ENCODE data around the gene CMBL.
"Not testable (repeated sequence)": the region's sequence is repeated elsewhere in the genome, so short reads cannot be mapped to it uniquely, and the experiment has no call there.

Gene CMBL

DNA sequence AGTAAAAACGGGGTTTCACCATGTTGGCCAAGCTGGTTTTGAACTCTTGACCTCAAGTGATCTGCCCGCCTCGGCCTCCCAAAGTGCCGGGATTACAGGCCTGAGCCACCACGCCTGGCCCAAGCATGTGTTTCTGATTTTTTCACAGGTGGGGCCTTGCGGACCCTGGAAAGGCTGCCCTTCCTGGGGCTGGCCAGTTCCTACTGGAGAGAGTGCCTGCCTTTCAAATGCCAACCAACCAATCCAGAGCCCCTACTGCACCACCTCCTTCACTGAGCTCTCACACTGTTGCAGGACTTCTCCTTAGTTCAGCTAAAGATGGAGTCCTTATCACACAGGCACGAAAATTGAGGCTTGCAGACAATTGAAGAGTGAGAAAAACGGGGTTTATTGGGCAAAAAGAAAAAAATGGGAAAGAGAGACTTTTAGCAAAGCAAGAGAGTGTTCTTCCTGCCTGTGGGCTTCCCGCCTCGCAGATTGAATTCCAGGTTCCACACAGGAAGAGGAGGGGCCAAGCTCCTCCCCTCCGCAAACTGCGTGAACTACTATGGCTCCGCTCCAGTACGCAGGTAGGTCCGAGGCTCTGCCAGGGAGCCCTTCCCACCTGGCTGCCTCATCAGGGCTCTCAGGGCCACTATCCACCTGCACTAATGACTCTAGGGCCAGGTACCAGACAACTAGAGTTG lies 8.3 kb upstream of the CMBL start:
- TF ChIP-seq, protein P1, sequence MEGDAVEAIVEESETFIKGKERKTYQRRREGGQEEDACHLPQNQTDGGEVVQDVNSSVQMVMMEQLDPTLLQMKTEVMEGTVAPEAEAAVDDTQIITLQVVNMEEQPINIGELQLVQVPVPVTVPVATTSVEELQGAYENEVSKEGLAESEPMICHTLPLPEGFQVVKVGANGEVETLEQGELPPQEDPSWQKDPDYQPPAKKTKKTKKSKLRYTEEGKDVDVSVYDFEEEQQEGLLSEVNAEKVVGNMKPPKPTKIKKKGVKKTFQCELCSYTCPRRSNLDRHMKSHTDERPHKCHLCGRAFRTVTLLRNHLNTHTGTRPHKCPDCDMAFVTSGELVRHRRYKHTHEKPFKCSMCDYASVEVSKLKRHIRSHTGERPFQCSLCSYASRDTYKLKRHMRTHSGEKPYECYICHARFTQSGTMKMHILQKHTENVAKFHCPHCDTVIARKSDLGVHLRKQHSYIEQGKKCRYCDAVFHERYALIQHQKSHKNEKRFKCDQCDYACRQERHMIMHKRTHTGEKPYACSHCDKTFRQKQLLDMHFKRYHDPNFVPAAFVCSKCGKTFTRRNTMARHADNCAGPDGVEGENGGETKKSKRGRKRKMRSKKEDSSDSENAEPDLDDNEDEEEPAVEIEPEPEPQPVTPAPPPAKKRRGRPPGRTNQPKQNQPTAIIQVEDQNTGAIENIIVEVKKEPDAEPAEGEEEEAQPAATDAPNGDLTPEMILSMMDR (IDR thresholded peaks at IDR 0.05): no peak
- Histone ChIP-seq H3K27ac (no peak overlapping the region), H3K4me3 (no peak overlapping the region)
- no peak for DNase-seq (ENCODE audit: low spot score)

DNA sequence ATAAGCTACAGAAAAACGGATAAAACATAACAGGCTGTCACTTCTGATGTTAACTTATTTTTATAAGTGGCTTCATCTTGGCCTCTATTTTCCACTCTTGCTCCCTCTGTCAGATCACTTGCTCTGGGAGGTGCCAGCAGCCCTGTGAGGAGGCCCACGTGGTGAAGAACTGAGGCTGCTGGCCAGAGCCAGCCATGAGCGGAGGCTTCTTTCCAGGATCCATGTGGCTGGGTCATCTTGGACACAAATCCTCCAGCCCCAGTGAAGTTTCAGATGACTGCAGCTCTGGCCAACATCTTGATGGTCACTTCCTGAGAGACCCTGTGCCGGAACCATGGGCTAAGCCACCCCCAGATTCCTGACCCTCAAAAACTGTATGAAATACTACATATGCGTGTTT lies 7.5 kb upstream of the CMBL start:
- Histone ChIP-seq H3K27ac (no peak overlapping the region), H3K4me3 (no peak overlapping the region)
- TF ChIP-seq, protein P1 (IDR thresholded peaks at IDR 0.05): no peak
- no peak for DNase-seq (ENCODE audit: low spot score)

- TF ChIP-seq, protein P1 (IDR thresholded peaks at IDR 0.05): no peak
- Histone ChIP-seq H3K27ac (no peak overlapping the region), H3K4me3 (no peak overlapping the region)
- no peak for DNase-seq (ENCODE audit: low spot score)
Measured at GRCh38 chr5:10311595-10312425, 4.1 kb upstream of the CMBL start.

GRCh38 chr5:10310835-10311570 lies 3.3 kb upstream of the CMBL start:
- not testable (repeated sequence) for H3K4me3 ChIP-seq; H3K27ac ChIP-seq; DNase-seq (ENCODE audit: low spot score)

- H3K27ac ChIP-seq: no peak overlapping the region
- H3K4me3 ChIP-seq: no peak overlapping the region
- no peak for DNase-seq (ENCODE audit: low spot score)
- TF ChIP-seq, protein P1 (IDR thresholded peaks at IDR 0.05): no peak
Measured at GRCh38 chr5:10310066-10310779, 2.5 kb upstream of the CMBL start.

DNA sequence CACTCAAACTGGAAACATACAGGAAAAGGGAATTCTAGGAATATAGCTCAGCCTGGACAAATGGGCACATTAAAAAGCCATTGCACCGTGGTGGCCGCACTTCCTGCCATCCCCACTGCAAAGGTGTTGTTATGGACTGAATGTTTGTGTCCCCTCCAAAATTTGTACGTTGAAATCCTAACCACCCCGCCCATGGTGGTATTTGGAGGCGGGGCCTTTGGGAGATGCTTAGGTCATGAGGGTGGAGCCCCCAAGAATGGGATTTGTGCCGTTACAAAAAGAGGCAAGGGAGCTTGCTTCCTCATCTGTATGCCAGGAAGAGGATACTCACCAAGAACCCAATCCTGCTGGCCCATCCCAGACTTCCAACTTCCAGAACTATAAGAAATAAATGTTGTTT lies 1.1 kb upstream of the CMBL start:
- H3K4me3 ChIP-seq: no peak overlapping the region
- TF ChIP-seq, protein P1 (IDR thresholded peaks at IDR 0.05): no peak
- no peak overlapping the region for H3K27ac ChIP-seq
- DNase-seq (ENCODE audit: low spot score): no peak

DNA sequence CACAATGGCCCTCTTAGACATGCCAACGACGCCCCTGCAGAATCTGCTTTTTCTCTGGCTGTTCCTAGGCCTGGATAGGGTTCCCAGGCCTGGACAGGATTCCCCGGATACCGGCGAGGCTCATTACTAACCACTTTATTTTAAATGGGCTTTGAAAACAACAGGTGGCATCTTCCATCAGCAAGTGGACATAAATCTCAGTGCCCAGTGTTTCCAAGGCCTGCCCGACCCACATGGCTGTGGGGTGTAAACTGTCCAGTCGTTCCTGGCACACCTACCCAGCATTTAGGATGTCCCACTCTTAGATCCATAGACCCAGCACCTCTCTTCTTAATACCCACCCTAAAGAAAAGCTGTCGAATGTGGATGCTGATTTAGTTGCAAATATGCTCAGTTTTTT lies 896 bp downstream of the CMBL start:
- H3K4me3 ChIP-seq: peak overlapping the region; percentile 92
- TF ChIP-seq, protein P1 (IDR thresholded peaks at IDR 0.05): no peak
- H3K27ac ChIP-seq: peak overlapping the region in 1 of 2 donors; percentile 94
- no peak for DNase-seq (ENCODE audit: low spot score)

Measured in coronary artery (tissue), 2 donors.